ENCODE data around the gene PPFIBP1.
A peak's percentile ranks its signal among the peaks of the same experiment; 100 is the strongest.

PPFIBP1 gene

DNA sequence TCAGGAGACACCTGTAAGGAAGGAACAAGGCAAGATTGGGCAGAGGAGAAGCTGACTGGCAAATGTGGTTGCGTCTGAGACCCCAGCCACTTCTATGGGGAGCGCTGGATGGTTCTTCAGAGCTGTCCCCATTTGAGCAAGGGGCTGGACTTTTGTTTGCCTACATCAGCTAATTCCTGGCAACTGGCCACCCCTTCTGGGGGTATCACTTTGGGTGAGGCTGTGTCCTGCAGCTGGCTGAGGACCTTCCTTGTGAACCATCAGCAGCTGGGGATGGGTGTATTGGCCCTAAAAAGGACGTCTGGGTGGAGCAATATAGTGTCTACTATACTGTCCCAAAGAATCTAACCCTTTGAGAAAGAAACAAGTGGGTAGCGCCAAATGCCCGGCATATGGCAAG is 23.6 kb downstream of the PPFIBP1 start:
- DNase-seq = no peak

DNA sequence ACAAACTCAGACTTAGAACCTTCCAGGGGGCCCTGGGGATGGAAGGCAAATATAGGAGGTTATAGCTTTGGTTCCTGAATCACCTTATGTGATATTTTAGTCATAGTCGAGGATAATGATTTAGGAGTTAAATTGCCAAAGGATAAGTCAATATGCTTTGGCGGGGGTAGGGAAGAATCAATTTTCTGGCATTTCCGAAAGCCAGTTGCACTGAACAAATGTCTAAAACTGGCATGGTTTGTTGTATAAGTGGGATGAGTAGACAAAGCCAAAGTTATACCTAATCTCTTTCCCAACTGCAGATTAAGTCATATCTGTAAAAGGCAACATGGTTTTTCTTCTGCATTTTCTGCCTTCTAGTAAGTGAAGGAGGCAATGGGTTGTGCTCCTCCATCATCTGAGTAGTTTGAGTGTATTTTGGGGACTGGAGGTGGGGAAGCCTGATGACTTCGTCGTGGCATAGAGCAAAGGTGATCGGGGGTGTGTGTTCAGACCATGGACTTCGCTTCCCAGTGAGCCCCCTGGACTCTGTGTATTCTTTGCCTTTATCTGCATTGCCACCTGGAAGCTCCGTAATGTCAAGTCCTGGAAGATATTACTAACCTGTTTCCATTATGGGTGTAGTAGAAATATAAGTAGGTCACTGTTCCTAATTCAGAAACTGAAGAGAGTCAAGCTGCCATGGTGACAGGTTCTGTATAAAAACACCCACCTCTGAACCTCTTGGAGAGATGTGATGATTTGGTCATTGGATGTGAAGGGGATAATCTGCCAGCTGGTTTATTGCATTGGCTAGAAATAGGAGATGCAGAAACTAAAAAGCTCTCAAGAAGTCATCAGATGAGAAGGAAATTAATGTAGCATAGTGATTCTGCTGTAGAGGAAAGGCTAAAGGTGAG is 24.5 kb downstream of the PPFIBP1 start:
- no peak for DNase-seq

DNA sequence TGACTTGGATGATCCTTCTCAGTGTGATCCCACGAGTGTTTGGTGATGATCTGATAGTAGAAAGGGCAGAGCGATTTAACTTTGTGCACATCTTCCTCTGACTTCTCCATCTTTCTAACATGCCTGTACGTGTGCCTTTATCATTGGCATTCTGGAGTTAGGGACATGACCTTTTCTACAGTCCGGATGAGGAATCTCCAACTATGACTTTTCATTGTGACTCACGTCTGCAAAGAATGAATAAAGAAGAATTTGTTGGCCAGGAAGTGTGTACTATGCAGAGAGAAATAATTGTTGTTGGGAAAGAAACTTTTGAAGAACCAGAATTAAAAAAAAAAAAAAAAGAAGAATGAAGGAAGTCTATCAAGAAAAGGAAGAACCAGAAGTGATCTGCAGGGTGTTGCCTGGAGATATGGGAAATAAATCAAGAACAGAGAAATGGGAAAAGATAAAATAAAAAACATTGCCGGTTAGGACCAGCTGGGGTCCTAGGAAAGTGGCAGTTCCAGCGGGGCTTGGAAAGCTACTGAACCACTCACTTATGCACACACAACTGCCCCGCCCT is 25.3 kb downstream of the PPFIBP1 start:
- DNase-seq = no peak

DNA sequence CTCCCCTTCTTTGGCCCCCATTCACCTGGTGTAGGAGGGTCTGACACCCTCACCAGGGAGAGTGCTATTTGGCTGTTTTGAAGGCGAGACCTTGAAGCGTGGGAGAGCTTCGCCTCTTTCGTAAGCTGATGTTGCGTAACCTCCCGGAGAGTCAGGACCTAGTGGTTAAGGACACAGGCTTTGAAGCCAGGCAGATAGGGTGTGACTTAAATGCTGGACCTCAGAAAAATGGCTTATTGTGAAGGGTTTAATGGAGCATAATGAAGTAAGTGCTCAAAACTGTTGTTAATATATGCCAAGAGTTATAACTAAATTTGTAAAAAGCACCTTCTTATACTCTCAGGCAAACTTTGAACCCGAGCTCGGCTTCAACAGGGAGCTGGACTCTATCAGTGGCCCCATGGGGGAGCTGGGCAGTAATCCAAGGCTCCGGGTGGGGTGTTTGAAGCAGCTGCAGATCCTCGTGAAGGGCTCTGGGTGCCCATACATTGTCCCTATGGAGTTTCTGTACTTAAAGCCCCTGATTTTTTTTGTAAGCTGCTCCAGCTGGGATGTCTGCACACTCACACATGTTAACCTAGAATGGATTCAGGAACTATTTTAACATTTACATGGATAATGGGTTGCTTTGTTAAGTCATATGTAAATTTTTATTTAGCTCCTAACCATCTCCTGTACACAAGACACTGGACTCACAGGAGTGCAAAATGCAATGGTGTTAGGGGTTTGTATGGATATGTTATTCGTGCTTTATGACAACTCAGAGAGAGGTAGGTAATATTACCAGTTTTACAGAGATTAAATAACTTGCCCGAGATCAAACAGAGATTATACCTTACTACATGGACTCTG is 26.0 kb downstream of the PPFIBP1 start:
- peak; percentile 37 for DNase-seq

DNA sequence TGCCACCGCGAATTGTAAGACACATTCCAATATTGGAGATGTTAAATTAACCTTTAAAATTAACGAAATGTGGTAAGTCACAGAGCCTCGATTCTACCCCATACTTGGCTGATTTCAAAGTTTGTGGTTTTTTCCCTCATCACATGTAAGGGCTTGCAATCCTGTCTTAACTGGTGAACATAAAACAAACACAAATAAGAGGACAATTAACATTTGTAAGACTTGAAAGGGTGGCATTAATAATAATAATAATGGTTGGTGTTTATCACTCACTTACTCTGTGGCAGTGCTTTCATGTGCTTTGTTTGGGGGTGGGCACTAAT is 26.6 kb downstream of the PPFIBP1 start:
- no peak for DNase-seq

DNA sequence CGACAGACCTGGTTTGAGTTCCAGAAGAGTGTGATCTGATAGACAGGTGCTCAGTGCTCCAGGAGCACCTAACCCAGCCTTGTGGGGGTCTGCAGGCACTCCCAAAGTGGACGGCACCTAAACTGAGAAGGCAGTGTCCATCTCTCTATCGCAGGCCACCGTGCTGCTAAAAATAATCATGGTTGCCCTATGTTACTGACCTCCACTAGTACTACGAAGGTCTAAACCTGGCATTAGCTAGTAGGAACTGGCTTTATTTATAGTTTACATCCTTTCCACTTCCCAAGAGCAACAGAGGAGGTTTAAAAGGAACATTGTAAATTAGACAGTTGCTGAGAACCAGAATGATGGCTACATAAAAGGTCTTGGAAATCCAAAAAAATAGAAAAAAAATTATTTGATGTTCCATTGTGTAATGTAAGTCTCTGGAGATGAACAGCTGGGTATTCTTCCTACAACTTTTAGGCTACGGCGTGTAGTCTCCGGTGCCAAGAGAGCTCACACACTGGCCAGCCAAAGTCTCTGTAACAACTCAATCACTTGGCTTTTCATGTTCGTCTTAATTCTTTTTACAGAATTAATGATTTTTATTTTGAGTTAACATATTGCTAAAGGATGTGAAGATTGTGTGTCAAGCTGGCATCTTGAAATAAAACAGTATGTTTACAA is 27.3 kb downstream of the PPFIBP1 start:
- DNase-seq = no peak

DNA sequence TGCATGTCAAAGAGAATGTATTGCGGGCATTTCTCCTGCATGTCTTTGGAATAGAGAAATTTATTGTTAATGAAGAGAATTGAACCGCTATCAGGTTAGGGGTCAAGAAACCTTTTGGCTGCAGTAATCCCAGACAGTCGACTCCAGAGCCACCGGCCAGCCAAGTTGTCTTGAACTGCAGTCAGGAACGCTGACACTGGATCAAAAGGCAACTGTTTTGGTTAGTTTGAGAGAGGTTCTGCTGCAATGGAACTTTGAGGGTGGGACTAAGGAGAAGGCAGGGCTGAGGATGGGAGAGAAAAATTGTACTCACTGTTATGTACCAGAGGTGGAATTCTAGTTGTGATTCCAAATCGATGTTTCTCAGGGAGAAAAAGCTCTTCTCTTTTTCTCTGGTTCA is 28.2 kb downstream of the PPFIBP1 start:
- DNase-seq = no peak

DNA sequence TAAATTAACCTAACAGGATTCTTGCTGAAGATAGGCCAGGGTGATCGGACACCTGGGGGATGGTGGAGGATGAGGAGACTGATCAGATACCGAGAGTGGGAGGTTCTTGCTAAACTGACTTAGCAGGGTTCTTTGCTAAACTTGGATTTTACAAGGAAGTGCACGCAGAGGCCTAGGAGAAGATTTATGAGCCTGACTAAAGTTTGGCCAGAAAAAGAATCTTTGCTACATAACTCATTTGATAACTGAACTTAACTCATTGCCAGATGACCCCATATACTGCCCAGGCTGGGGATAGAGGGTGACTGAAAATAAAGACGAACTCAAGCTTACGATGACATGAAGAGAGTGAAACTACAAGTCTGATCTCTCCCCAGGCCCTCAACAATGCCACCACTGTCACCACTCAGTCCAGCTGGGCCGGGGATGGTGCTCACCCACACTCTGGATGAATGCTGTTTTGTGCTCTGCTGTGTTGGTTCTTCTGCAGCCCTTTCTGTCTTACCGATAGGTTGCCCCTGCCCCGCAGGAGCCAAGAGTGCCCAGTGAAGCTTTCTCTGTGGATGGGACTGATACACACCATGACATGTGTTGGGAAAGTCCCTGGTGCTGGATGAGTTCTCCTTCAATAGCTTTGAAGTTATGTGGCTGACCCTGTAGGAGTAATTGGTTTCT is 29.0 kb downstream of the PPFIBP1 start:
- DNase-seq = no peak

DNA sequence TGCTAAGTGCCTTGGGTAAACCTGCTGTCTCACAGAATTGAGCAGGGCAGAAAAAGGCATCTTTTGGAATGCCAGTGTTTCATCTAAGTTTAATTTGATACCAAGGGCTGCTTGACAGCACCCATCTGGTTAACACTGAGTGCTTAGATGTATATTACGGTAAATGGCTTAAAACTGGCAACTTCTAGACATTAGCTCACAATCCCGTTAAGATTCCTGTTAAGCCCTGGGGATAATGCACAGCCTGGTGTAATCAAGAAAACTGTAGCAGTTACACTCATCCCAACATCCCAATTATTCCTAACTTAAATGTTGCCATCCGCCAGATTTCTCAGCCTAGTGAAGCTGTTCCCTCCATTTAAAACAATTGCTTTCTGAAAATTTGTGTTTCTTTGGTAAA is 29.9 kb downstream of the PPFIBP1 start:
- DNase-seq = no peak

DNA sequence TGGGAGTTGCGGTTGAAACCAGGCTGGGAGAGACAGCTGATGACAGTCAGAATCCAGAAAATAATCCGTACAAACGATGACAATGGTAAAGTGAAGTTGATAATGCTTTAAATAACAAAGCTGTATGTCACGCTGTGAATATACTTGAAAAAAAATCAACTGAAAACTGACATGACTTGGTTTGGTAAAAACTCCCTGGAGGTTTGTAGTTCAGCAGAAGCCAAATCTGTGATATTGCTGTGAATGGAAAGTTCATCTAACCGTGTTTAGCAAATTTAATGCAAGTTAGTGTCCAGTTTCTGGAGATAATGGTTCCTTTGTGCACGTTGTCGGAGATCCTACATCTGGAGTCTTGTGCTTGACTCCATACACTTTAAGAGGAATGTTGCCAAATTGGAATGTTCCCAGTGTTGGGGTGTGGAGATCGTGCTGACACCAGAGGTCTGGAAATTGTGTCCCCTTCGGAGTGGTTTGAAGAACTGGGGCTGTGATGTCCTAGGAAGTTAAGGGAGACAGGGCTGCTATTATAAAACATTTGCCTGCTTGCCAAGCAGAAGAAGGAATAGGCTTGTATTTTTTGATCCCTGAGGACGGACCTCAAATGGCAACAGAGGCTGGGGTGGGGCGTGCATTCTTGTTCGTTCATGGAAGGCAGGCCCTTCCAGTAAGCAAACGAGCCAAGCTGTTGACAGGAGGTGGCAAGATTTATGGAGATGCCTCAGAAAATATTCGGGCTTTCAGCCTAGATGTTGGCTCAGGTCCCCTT is 30.6 kb downstream of the PPFIBP1 start:
- no peak for DNase-seq

DNA sequence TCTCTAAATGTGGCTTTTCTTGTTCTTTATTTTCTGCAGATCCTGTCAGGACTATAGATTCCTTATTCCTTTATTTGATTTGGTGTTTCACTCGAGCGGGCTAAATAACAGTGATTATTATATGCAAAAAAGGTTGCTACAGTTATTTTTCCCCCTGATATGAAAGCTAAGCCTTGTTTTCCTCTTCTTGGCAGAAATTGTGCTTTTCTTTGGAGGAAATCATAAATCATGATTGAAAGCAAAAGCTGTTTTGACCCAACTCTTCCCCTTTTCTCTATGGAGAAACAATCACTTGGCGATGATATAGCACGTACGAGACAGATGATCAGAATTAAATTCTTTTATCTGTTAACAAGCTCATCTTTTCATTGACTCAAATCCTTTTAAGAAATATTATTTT is 31.4 kb downstream of the PPFIBP1 start:
- no peak for DNase-seq

DNA sequence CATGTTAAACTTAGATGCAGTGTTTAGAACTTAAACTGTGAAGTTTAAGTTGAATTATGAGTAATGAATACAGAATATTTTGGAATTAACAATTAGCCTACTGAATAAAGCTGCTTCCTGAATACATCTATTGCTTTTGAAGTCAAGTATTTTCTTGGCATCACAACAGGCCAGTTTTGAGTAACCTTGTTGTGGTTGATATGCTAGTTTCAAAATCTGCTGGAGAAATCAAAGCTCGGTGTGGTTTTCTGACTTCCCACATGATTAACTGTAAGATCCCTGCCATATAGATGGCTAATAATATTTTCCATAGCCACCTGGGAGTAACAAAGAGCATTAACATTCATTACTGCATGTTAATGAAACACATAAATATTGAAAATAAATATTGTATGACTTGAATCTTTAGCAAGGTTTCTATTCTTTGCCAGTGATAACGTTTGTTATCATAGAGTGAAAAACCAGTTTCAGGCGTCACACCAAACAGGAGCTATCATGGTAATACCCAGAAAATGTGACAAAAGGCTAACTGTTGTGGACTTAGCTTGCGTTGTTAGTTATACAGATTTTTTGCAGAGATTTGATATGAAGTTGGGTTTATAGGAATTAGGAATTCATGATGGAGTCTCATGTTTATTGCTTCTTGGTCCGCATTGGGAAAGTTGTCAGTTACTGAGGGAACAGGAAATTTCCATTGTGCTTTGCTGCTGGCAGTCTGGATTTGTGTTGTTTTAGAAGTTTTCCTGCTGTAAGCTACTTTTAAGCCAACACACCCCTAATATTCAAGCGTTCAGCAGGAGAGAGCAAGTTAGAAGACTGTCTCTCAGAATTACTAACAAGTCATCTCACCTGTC is 32.1 kb downstream of the PPFIBP1 start:
- no peak for DNase-seq

DNA sequence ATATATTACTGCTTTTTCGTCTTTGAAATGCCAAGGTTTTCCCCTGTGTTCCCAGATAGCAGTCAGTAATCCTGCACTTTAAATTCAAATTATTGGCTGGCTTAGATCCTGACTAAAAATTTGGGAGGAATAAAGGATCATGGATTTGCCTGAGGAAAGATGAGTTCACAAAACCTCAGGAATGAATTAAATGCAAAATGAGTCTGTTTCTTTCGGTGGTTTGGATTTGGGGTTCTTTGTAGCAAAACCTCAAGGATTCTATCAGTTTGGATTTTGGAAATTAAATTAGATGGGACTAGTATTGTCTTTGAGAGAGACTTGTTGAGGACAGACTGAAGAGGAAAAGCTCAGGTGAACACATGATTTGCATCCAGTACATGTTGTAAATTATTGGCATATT is 36.1 kb downstream of the PPFIBP1 start:
- no peak for DNase-seq

DNA sequence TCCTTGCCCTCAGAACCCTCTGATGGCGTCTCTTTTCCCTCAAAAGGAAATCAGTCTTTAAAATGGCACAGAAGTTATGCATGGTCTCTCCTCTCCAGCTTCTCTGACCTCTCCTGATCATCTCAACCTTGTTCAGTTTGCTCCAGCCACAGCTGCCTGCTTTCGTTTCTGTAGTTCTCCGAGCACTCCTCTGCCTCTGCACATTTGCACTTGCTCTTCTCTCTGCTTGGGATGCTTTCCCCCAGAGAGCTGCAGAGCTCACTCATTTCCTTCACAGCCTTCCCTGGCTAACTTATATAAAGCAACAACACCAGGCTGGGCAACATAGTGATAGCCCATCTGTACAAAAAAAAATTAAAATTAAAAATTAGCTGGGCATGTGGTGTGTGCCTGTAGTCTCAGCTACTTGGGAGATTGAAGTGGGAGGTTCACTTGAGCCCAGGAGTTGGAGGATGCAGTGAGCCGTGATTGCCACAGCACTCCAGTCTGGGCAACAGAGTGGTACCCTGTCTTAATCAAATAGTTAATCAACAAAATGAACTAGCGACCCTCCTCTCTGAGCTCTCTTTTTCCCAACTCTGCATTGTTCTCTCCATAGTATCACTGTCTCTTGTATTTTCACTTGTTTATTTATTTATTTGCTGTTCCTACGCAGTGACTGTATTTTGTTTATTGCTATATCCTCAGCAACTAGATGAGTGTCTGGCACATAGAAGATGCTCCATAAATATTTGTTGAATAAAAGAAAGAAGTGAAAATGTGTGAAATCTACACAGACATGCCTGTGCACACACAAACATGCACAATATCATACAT is 37.7 kb downstream of the PPFIBP1 start:
- no peak for DNase-seq

DNA sequence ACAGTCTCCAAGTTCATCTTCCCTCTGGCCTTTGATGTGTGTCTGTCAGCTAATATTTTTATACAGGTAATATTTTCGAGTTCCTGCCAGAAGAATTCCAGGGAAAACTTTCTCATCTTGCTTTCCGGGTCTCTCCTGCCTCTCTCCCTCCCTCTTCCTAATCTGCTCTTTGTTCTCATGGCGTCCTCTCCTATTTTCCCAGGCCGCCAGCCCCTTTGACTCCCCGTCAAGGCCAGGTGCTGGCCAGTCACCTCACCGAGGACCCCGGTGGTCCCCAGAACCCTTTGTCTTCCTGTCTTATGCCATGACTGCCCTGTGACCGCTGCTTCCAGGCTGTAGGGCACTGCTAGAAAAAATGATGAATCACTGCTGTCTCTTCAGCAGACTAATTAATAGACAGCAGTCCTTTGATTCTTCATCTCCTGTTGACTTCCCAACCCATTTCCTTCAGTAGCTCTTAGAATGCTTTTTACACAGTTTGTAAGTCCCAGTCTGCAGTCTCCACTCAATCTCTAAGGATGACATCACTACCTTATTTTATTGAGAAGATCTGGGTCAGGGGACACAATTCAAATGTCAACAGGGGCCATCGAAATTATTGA is 40.7 kb downstream of the PPFIBP1 start:
- no peak for DNase-seq

DNA sequence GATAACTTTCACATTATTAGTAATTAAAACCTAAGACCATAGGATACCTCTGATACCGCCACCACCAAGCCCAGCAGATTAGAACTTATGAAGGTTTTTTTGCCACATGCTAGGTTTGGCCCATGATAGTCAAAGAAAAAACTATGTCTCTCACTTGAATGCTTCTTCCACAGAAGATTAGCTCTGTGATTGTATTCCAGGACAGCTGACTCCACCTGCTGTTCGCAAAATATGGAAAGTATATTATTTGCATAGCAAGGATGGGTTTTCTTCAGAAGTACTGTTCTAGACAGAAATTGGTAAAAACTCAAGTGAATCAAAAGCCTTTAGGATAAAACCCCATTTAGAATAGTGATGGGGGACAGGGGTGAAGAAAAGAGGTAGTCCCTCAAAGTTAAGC is 42.2 kb downstream of the PPFIBP1 start:
- DNase-seq = no peak

DNA sequence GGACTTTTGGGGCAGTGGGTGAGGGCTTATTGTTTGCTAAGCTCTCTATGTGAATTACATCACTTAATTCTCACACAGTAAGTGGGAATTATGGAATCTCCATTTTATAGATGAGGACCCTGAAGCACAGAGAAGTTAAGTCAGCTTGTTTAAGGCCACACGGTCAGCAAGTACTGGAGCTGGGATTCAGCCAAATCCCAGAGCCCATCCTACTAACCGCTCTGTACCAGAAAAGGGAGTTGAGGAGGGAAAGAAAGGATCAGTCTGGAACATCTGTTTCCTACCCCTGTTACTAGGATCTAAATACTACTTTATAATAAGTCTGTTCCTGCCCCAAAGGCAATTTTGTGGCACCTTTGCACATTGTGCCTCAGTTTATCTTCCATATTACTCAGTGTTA is 42.6 kb downstream of the PPFIBP1 start:
- DNase-seq = no peak

DNA sequence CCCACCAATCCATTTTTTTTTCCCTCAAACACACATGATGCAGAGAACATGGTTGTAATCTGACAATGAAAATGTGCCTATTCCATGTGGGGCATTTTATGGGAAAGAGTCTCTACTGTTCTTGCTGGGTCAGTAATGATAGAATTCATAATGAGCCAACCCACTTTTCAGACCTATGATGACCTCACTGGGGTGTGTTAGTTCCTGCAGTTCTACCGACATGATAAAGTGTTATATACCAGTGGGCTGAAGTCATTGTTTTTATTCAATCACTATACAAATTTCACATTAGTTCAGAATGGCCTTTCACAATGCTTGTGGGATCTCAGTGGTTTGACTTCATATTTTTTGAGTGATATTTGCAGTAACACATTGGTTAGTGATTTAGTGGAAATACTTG is 47.5 kb downstream of the PPFIBP1 start:
- no peak for DNase-seq

DNA sequence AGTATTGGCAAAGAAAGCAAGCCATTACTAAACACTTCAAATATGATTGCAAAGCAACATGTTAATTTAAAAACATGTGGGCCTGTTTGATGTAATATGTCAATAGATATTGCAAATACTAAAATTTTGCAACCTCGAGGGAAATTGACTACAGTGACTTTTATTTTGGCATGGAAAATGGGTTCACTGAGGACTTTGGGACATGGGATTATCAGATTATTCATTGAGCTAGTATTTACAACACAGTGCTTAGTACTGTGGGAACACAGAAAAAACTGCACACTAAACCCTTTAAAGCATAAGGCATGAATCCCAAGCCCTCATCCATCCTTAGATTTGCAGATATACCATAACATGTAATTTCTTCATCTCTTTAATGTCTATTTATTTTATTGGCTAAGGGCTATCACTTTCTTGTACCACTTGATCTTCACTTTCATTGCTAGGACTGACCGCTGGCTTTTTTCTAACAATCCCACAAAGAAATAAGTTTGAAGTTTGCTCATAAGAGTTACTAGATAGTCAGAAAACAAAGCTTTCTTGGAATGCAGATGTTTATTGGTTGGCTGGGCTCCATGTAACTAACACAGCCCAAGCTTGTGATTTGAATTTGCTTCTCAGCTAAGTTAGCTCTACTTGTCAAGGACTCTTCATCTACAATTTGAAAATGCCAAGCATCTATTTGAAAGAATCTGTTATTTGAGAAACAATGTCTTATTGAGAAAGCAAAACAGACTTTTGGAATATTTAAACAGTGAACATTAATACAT is 48.7 kb downstream of the PPFIBP1 start:
- no peak for DNase-seq

Measured in CD4-positive, alpha-beta T cell treated with Interferon gamma for 1 hour (primary cell).